HG02759 (cell line): Measurements from ENCODE around the gene KLHL2.

Experiments
- ATAC-seq: cut with Tn5 transposase; IDR thresholded peaks from one replicate; pipeline ENCODE4 v1.9.1; 2021; ENCODE audit warnings: mild to moderate bottlenecking, moderate library complexity; ENCODE audit not compliant: unreplicated experiment

The KLHL2 gene

GRCh38 chr4:165286619-165287340 is 79.4 kb downstream of the KLHL2 start:
- ATAC-seq: peak; percentile 59

DNA sequence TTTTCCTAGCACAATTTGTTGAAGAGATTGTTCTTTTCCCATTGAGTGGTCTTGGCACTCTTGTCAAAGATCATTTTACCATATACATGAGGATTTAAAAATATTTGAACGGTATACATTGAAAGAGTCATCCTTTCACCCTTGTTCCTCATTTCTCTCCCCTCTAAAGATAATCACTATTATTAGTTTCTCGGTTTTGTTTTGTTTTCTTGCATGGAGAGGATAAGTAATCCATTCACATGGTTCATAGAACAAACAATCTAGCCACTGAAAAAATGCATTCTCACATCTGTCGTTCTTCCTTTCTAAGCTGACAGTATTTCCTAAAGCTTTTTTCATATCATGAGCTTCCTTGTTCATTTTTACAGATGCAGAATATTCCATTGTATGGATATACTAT is 80.9 kb downstream of the KLHL2 start:
- peak; percentile 44 for ATAC-seq

GRCh38 chr4:165288639-165289422 is 81.5 kb downstream of the KLHL2 start:
- peak; percentile 27 for ATAC-seq

DNA sequence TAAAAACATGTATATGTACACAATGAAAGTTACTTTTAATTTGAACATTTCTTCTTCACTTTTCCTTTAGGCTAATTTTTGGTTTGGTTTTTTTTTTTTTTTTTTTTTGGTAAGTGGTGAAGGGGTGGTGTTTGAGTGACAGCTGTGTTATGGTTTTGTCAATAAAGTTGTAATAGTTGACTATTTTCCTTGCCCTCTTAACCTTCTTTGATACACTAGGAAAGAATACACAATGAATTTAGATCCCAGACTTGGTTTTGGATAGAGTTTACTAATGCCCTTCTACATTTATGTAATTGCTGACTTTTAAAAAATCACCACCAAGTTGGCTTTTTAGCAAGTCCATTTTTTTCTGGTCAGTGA is 82.0 kb downstream of the KLHL2 start:
- ATAC-seq: no peak

- no peak for ATAC-seq
These were observed 85.7 kb downstream of the KLHL2 start for GRCh38 chr4:165293061-165293460.

DNA sequence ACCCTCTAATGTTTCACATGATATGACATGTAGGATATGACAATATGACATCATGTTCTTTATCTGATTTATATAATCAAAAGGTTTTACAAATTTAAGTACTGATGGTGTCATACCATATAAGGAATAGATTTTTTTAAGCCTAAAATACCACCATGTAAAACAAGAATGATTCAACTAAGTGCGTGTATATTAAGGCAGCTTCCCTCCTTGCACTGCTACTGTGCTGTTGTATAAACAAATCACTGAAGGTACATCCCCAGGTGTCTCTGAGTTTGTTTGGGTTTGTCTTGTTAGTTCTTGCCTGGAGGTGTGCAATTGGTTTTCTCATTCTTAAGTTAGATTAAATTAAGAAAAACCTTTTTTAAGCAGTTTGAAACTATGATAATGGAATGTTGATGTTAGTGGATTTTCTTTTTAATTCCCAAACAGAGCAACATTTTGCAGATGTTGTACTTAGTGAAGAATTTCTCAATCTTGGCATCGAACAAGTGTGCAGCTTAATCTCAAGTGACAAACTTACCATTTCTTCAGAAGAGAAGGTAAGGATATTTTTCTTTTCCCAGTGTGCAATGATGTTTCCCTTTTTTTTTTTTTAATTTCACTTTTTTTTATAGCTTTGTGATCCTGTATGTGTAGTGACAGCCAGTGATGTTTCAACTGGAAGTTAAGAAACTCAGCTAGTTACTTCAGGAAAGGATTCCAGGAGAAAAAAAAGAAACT is 86.7 kb downstream of the KLHL2 start:
- no peak for ATAC-seq

DNA sequence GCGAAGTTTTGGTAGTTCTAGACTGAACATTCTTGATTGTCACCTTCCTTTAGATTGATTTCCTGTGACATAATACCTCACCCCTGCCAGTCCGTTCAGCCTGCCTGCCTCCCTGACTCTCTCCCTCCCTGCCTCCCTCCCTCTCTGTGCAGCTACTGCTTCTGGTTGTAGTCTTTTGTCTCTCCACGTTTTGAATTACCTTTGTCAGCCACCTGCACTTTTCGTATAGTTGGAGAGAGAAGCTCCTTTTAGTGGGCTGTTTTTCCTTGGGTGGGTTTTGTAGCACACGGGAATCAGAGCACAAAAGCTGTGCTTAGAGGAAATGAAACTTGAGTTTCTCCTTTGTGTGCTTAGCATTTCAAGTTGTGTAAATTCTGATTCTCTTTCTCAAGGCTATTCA is 87.5 kb downstream of the KLHL2 start:
- peak; percentile 94 for ATAC-seq

GRCh38 chr4:165297626-165298025 is 90.3 kb downstream of the KLHL2 start:
- ATAC-seq: no peak

GRCh38 chr4:165299399-165300060 is 92.2 kb downstream of the KLHL2 start:
- ATAC-seq: no peak

DNA sequence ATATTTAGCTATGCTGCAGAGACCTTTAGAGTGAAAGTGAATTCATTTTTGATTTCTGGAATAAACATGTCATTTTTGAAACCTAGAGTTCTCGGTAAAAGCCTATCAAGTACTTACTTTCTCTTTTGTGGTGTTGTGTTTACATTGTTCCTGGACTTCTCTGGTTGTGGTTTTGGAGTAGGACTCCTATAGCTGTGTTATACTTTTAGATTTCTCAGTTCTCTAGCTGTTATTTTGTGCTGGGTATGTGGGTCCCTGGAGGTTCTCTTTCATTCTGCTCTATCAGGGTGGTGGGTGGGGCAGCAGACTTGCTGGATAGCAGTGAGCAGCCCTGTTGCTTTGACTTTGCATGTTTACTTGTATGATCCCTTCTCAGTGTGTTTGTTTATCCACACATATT is 94.5 kb downstream of the KLHL2 start:
- peak; percentile 75 for ATAC-seq

- no peak for ATAC-seq
These were observed 95.3 kb downstream of the KLHL2 start for GRCh38 chr4:165302658-165303057.

DNA sequence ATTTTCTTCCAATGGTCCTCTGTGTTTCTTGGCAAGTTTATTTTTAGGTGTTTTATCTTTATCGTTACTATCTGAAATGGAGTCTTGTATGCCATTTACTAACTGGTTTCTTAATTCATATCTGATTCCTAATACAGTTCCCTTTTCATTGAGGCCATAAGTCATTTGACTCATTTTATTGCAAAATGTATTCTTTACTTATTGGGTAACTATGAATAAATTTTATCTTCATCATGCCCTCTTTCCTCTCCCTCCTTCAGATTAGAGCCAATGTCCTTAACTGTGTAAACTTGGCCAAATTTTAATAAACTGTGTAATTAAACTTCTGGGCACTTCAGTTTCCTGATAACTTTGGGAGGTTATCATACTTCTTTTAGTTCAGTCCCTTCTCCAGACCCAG is 100.8 kb downstream of the KLHL2 start:
- ATAC-seq: no peak

DNA sequence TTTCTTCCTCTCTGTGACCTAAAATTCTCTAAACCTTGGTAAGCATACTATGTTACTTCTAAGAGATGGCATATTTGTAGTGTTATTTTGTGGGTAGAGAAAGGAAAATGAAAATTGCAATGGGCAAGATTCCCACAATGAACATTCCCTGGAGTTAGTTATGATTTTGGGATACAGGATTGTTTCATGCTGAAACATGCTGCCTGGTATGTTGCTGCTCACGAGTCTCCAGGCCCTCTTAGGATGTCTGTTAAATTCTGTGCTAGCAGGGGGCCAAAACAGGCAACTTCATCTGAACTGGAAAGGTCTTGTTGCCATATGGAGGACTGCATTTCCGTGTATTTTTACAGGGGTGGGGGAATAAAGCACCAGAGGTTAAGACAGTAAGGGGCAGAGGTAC is 101.2 kb downstream of the KLHL2 start:
- no peak for ATAC-seq

DNA sequence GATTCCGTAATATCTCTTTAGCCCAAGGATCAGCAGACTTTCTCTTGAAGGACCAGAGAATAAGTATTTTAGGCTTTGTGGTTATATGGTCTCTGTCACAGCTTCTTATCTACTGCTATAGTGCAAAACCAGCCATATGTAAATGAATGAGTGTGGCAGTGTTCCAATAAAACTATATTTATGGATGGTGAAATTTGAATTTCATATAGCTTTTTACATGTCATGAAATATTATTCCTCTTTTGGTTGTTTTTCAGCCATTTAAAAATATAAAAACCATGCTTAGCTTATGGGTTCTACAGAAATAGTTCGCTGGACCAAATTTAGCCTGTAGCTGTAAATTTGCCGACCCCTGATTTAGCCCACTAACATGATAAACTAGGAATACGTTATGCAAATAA is 102.1 kb downstream of the KLHL2 start:
- no peak for ATAC-seq

DNA sequence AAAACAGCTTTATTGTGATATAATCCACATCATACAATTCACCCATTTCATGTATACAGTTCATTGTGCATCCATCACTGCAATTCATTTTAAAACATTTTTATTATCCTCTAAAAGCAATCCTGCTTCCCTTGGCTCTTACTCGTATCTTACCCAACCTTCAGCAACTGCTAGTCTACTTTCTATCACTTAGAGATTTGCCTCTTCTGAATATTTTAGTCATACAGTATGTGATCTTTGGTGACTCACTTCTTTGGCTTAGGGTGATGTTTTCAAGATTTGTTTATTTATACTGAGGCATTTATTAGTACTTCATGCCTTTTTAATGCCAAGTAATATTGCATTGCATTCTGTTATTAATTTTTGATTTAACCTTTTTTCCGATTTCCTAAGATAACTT is 105.1 kb downstream of the KLHL2 start:
- no peak for ATAC-seq

DNA sequence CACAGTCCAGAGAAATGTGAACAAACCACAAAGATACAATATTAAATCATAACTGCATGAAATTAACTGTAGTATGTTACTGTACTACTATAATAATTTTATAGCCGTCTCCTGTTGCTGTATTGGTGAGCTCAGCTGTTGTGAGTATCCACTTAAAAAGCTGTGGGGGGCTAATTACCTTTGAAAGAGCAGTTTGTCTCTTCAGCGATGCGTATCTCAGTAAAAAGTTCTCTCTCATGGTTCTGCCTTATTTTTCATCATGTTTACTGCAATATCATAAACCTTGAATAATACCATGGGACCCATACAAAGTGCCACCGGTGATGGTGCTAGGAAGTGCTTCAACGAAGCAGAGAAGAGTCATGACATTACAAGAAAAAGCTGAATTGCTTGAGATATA is 111.7 kb downstream of the KLHL2 start:
- ATAC-seq: no peak

GRCh38 chr4:165319509-165319908 is 112.1 kb downstream of the KLHL2 start:
- ATAC-seq: no peak

GRCh38 chr4:165324236-165324917 is 117.0 kb downstream of the KLHL2 start:
- ATAC-seq: no peak

DNA sequence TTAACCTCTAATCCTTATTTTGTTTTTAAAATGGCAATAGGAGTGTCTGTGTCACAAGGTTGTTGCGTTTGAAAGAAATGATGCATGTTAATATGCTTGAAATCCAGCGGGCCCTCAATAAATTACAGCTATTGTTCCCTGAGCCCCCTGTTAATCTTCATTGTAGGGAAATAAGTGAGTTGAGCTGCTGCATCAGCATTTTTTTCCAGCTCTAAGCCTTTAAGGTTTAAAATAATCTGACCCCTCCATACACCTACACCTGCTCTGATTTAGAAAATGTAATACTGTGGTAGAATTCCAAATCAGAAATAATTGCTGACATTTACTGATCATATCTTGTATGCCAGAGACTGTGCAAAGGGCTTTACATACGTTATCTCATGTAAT is 117.5 kb downstream of the KLHL2 start:
- ATAC-seq: no peak

DNA sequence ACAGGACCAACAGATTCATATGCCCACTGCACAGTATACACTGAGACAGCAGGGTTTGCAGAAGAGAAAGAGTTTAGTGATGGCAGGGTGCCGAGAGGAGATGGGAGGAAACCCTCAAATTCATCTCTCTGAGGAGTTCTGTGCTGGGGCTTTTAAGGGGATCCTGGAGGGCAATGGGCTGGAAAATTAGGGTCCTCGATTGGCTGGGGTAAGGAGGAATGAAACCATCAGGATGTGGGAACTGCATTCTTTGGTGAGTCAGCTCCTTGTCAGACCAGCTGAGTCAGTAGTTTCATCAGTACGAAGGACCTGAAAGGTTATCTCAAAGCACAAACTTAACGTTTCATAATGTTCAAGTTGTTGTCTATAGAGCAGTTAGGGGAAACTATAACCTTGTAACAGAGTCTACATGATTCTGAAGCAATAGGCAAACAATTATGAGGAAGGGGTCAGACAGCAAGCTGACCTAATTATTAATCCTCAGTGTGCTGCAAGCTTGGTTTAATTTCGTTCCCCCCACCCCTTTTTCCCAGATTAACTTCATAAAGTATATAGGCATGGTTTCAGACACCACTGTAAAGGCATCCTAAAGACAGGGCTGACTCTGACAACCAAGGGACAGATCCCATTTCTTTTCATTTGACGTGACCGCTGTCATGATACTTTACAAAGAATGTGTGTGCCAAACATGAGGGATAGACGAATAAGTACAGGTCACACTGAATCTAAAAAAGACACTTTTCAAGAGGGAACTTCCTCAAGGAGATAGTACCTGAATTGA is 118.6 kb downstream of the KLHL2 start:
- no peak for ATAC-seq
